KBM-7 (cell line): Measurements from ENCODE around the gene MAML3.

ENCODE experiments used
- DNase-seq: peaks from one replicate; pipeline ENCODE4 v3.0.0-alpha.2; 2015
- in situ Hi-C: fragments of 300-500 bp; cut with MboI; formaldehyde crosslinking; loops from 2 replicates; pipeline ENCODE4 v1.14.3; 2020; ENCODE audit warnings: low sequenced_read_pairs, low pct_unique_long_range_greater_than_20kb, mixed read lengths

The MAML3 gene

GRCh38 chr4:139901531-139902320 is 252.3 kb downstream of the MAML3 start:
- DNase-seq: peak; percentile 7
- in situ Hi-C loops: no loop called here

- in situ Hi-C loops: no loop called here
- DNase-seq: no peak
These were observed 253.0 kb downstream of the MAML3 start for GRCh38 chr4:139900964-139901376.

GRCh38 chr4:139899346-139899745 is 254.6 kb downstream of the MAML3 start:
- in situ Hi-C loops: no loop called here
- DNase-seq: no peak

- in situ Hi-C loops: no loop called here
These were observed 255.7 kb downstream of the MAML3 start for GRCh38 chr4:139898293-139898692.

GRCh38 chr4:139896091-139896604 is 257.8 kb downstream of the MAML3 start:
- in situ Hi-C loops: no loop called here
- no peak for DNase-seq

More at GRCh38 chr4:139898293-139898692, 255.7 kb downstream of the MAML3 start:
- no peak for DNase-seq

GRCh38 chr4:139893801-139894200 is 260.2 kb downstream of the MAML3 start:
- in situ Hi-C loops: no loop called here
- no peak for DNase-seq

GRCh38 chr4:139892973-139893736 is 260.8 kb downstream of the MAML3 start:
- DNase-seq: no peak
- in situ Hi-C loops: no loop called here

GRCh38 chr4:139890816-139891215 is 263.2 kb downstream of the MAML3 start:
- DNase-seq: no peak
- in situ Hi-C loops: no loop called here

- no peak for DNase-seq
These were observed 264.1 kb downstream of the MAML3 start for GRCh38 chr4:139889901-139890300.

GRCh38 chr4:139889264-139889663 is 264.7 kb downstream of the MAML3 start:
- in situ Hi-C loops: no loop called here
- DNase-seq: no peak

More at GRCh38 chr4:139889901-139890300, 264.1 kb downstream of the MAML3 start:
- in situ Hi-C loops: no loop called here

GRCh38 chr4:139887962-139888735 is 265.8 kb downstream of the MAML3 start:
- in situ Hi-C loops: no loop called here
- no peak for DNase-seq

GRCh38 chr4:139887376-139887802 is 266.6 kb downstream of the MAML3 start:
- DNase-seq: no peak
- in situ Hi-C loops: no loop called here

- no peak for DNase-seq
- in situ Hi-C loops: no loop called here
These were observed 267.2 kb downstream of the MAML3 start for GRCh38 chr4:139886798-139887197.

GRCh38 chr4:139884438-139884837 is 269.5 kb downstream of the MAML3 start:
- in situ Hi-C loops: no loop called here
- no peak for DNase-seq

GRCh38 chr4:139880841-139881240 is 273.1 kb downstream of the MAML3 start:
- in situ Hi-C loops: no loop called here
- no peak for DNase-seq

GRCh38 chr4:139878050-139878449 is 275.9 kb downstream of the MAML3 start:
- in situ Hi-C loops: no loop called here
- DNase-seq: no peak

GRCh38 chr4:139876337-139876941 is 277.5 kb downstream of the MAML3 start:
- DNase-seq: no peak
- in situ Hi-C loops: no loop called here

GRCh38 chr4:139875411-139875825 is 278.6 kb downstream of the MAML3 start:
- in situ Hi-C loops: no loop called here
- no peak for DNase-seq
